CD4-positive, alpha-beta T cell treated with Interleukin-17A for 4 hours (primary cell): ENCODE data around the gene NME9.

Experiments used
- DNase-seq: peaks from one replicate; pipeline ENCODE4 v3.0.0-alpha.2; 2020; ENCODE audit warnings: mixed read lengths

The NME9 gene

GRCh38 chr3:138270245-138270644, 59.4 kb downstream of the NME9 start:
- no peak for DNase-seq

- DNase-seq: no peak
These were observed 62.6 kb downstream of the NME9 start for GRCh38 chr3:138267083-138267482.

- DNase-seq: no peak
These were observed 63.9 kb downstream of the NME9 start for GRCh38 chr3:138265745-138266144.

DNA sequence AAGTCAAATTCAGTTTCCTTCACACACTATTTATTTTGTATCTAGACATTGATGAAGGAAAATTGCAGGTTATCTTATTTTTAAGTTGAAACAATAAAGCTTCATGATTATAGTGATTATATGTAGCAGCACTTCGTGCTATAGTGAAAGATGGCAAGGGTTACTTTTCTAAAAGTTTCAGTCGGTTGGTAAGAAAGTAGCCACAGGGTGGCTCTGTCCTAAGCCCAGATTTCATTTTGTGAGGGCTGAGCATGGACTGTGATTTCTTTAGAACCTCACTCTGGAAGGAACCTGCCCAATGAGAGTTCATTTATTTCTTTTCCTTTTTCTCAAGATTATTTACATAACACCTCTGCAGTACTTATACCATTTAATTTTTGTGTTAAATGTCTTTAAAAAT, 66.5 kb downstream of the NME9 start:
- DNase-seq: no peak

- DNase-seq: no peak
These were observed 69.0 kb downstream of the NME9 start for GRCh38 chr3:138260611-138261010.

DNA sequence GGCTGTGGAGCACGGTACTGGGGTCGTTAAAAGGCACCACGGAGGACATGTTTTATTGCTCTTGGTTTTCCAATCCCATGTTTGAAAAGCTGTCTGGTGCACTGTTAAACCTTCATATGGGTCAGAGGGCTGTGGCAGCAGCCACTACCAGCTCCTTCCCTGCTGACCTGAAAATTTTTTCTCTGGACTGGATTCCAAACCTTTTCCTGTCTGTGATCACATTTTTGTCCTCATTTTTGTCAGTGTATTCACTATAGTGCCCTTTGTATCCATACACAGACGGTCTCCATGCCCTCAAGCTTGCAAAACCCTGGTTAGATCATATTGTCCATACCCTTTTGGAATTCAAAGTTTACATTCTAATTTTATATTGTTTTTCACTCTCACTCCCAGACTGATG, 70.5 kb downstream of the NME9 start:
- no peak for DNase-seq

DNA sequence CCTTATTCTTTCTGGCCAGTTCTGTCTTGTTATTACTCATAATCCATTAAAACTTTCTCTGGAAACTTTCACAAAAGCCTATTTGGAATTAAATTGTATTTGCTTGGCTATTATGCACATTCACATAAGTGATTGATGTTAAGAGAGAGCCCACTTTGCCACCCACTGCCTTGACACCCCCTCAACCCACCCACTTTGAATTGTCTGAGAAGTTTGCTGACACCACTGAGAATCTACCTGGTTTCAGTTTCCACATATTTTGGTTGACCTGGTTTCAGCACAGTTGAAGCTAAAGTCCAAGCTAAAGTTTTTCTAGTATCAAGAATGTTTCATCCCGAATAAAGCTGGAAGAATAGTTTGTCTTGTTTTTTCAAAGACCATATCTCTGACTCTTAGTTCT, 71.7 kb downstream of the NME9 start:
- DNase-seq: no peak

GRCh38 chr3:138256022-138256421, 73.6 kb downstream of the NME9 start:
- no peak for DNase-seq

DNA sequence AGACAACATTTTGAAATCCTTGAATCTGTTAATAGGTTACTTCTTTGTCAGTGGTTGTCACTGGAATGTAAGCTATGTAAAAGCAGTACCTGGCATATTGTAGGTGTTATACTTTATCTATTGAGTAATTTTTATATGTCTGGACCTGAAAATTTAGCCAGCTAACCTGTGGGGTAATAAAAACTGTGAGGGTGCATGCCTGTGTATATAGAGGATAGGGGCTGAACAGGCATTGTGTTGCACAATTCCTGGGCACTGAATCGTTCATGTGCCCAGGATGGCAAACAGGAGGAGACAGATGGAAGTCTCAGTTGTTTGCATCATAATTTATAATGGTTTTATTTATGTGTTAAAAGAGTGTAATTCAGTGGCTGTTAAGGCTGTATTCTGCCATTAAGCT, 75.4 kb downstream of the NME9 start:
- no peak for DNase-seq

- DNase-seq: no peak
These were observed 76.0 kb downstream of the NME9 start for GRCh38 chr3:138253609-138254008.
